Measurements from ENCODE around the gene BEST3. TPM values are rescaled to one million over a fixed set of nuclear protein-coding genes. Genes with fewer than 3 reads are reported as not detected.

Gene BEST3
- total RNA-seq, 4 donors from 2014 or later, result not detected

GRCh38 chr12:69687390-69687789 is 11.7 kb downstream of the BEST3 start:
- no peak for TF ChIP-seq CTCF (IDR thresholded peaks at IDR 0.05)
- DNase-seq (ENCODE audit: low spot score) (no peak), ATAC-seq (ENCODE audit: low FRiP score) (no peak)

DNA sequence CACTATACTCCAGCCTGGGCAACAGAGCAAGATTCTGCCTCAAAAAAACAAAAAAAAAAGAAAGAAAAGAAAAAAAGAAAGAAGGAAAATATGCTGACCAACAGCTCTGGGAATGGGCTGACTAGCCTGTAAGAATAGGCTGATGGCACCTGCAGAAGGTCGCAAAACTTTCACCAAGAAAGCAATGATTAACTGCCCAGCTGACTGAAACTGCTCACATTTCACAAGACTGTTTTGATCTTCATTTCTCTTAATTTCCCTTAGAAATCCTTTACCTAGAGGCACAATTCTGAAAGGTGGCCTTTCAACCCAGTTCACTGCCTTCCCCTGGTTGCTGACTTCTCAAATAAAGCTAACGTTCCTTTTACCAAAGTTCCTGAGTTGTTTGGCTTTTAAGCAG is 12.4 kb downstream of the BEST3 start:
- ATAC-seq (ENCODE audit: low FRiP score), result no peak

GRCh38 chr12:69685810-69686209 is 13.3 kb downstream of the BEST3 start:
- DNase-seq (ENCODE audit: low spot score), result no peak
- TF ChIP-seq CTCF (IDR thresholded peaks at IDR 0.05), result no peak
- no peak for ATAC-seq (ENCODE audit: low FRiP score)

More for the DNA sequence above, 12.4 kb downstream of the BEST3 start:
- DNase-seq (ENCODE audit: low spot score), result no peak
- TF ChIP-seq CTCF (IDR thresholded peaks at IDR 0.05), result no peak

- DNase-seq (ENCODE audit: low spot score) (no peak), ATAC-seq (ENCODE audit: low FRiP score) (no peak)
- no peak for TF ChIP-seq CTCF (IDR thresholded peaks at IDR 0.05)
These were observed 14.6 kb downstream of the BEST3 start for GRCh38 chr12:69684466-69684865.

DNA sequence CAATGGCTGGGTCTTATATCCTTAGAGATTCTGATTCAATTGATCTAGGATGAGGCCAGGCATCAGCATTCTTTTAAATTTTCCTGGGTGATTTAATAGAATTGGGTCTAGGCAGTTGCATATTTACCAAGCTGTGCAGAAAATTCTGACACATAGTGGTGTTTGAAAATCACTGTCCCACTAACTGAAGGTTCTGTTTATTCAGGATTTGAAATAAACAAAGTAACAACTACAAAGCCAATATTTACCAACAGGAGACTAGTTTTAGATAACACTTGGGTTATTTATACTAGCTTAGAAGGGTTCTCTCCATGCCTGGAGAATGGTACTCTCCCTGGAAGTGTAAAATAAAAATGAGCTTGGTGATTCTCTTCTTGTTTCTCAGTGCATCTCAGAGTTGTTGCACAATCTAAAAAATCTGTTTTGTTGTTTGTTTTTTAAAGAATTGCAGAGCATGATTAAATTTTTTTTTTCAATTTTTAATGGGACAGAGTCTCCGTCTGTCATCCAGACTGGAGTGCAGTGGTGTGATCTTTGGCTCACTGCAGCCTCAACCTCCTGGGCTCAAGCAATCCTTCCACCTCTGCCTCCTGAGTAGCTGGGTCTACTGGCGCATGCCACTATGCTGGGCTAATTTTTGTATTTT is 16.9 kb downstream of the BEST3 start:
- ATAC-seq (ENCODE audit: low FRiP score) (no peak), DNase-seq (ENCODE audit: low spot score) (no peak)
- no peak for TF ChIP-seq CTCF (IDR thresholded peaks at IDR 0.05)

DNA sequence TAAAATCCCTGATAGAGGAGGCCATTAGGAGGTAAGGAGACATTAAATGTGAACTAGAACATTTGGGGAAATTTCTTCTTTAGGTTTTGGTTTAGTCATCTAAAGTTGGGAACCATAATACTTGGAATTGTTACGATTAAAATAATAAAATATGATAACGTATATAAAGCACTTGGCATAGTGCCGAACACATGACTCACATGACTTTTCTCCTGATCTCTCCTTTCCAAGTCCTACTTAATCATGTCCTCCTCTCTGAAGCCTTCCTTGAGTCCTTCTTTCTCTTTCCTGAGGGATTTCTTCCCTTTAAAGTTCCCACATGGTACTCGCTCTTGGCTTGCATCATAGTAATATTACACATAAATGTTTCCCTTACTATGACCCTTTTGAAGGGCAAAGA is 20.0 kb downstream of the BEST3 start:
- DNase-seq (ENCODE audit: low spot score), result no peak
- no peak for ATAC-seq (ENCODE audit: low FRiP score)
- TF ChIP-seq CTCF (IDR thresholded peaks at IDR 0.05), result no peak

DNA sequence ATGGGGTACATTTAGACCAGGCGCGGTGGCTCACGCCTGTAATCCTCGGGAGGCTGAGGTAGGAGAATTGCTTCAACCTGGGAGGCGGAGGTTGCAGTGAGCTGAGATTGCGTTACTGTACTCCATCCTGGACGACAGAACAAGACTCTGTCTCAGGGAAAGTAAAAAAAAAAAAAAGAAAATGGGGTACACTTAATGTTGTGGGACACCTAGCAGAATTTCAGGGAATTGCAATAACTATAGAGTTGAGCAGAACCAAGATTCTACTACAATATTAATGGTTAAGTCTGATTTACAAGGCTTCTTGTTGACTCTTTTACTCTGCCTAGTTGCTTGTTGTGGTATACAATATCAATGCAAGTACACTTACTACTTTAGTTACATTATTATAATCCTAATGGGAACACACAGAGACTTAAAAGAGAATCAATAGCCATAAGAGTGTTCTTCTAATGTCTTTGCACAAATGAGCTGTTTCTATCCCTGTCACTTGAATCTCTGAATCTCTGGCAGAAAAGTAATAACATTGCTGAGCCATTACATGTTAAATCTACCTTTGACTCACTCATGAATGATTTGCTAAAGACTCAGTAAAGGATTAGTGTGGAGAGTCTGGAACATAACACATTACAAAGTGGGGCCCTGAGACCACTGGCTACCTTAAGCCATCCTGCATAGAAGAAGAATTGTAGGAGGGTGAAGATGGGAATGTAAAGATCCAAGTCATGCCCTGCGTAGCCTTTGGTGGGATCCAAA is 22.7 kb downstream of the BEST3 start:
- DNase-seq (ENCODE audit: low spot score), result no peak
- no peak for ATAC-seq (ENCODE audit: low FRiP score)
- TF ChIP-seq CTCF (IDR thresholded peaks at IDR 0.05), result no peak

Measured in omental fat pad (tissue), 4 donors.